Spinal cord (tissue), 10 donors: Measurements from ENCODE around the gene PRSS1. TPM values are rescaled to one million over a fixed set of nuclear protein-coding genes. Genes with fewer than 3 reads are reported as not detected.

ENCODE experiments used
- DNase-seq, 6 donors: peaks; one replicate each; pipeline versions ENCODE4 v3.0.0 to v3.0.0-alpha.2; 2013 to 2015; ENCODE audit warnings: low spot score in 6 of 6, low read depth in 4 of 6
- H3K27ac ChIP-seq: one replicate; pipeline ENCODE4 v1.5.1; 2013; ENCODE audit warnings: low read depth, low read length, control low read depth
- H3K27me3 ChIP-seq: one replicate; pipeline ENCODE4 v1.6.1; 2013; ENCODE audit warnings: low read length; ENCODE audit not compliant: control insufficient read depth, insufficient read depth
- H3K36me3 ChIP-seq: one replicate; pipeline ENCODE4 v1.6.1; 2013; ENCODE audit warnings: low read length; ENCODE audit not compliant: control insufficient read depth, insufficient read depth
- H3K4me1 ChIP-seq: one replicate; pipeline ENCODE4 v1.6.1; 2013; ENCODE audit warnings: low read length; ENCODE audit not compliant: control insufficient read depth, insufficient read depth
- H3K4me3 ChIP-seq: one replicate; pipeline ENCODE4 v1.5.1; 2013; ENCODE audit warnings: low read depth, low read length, control low read depth
- H3K9me3 ChIP-seq: one replicate; pipeline ENCODE4 v1.6.1; 2013; ENCODE audit warnings: low read length; ENCODE audit not compliant: control insufficient read depth, insufficient read depth
- WGBS: methylation state at CpG from one replicate; pipeline ENCODE4 v1.1.5; 2013; ENCODE audit warnings: missing lambda C conversion rate; ENCODE audit not compliant: insufficient coverage; 5-methylcytosine and 5-hydroxymethylcytosine counted together
- polyA plus RNA-seq, 2 donors: library from polyadenylated mRNA; unstranded; fragments of 120-200 nt; gene quantifications; one replicate each; pipeline ENCODE4 v1.2.1, GENCODE V29; 2013; ENCODE audit not compliant: insufficient read length in 2 of 2
- total RNA-seq, 2 donors: library from RNA; depleted of rRNA in 1 of 2; stranded (reverse); fragments of 120-200 nt in 1 of 2; fragments of >200 nt in 1 of 2; gene quantifications; one replicate each; pipeline versions ENCODE4 v1.2.3 to v1.2.4, GENCODE V29; 2013 to 2014
- donor health status: healthy.

Gene PRSS1
- total and polyA plus RNA-seq, 4 donors = 0.43 to 0.89 TPM; not detected in 2

- Histone ChIP-seq H3K27me3 (peaks cover 2% of the 10 kb centered on the region), H3K4me3 (no peak overlapping the region), H3K9me3 (no peaks in the 10 kb centered on the region), H3K4me1 (no peaks in the 10 kb centered on the region), H3K27ac (no peak overlapping the region), H3K36me3 (no peaks in the 10 kb centered on the region)
- no peak for DNase-seq
- WGBS = 87% methylated on average over 2 of the region's 2 CpGs
Measured at GRCh38 chr7:142789441-142789840, 40.2 kb downstream of the PRSS1 start.

GRCh38 chr7:142790056-142790455 is 40.8 kb downstream of the PRSS1 start:
- Histone ChIP-seq H3K27ac (no peak overlapping the region), H3K36me3 (no peaks in the 10 kb centered on the region), H3K4me1 (no peaks in the 10 kb centered on the region), H3K27me3 (peaks cover 2% of the 10 kb centered on the region), H3K4me3 (no peak overlapping the region), H3K9me3 (no peaks in the 10 kb centered on the region)
- DNase-seq = no peak
- WGBS = 100% methylated on average over 2 of the region's 3 CpGs

GRCh38 chr7:142790555-142790954 is 41.3 kb downstream of the PRSS1 start:
- Histone ChIP-seq H3K4me1 (no peaks in the 10 kb centered on the region), H3K9me3 (no peaks in the 10 kb centered on the region), H3K27me3 (peaks cover 7% of the 10 kb centered on the region), H3K36me3 (no peaks in the 10 kb centered on the region), H3K4me3 (no peak overlapping the region), H3K27ac (no peak overlapping the region)
- 88% methylated on average over 1 of the region's 1 CpG for WGBS
- DNase-seq = no peak

GRCh38 chr7:142791502-142791901 is 42.2 kb downstream of the PRSS1 start:
- no peaks in the 10 kb centered on the region for H3K9me3 ChIP-seq
- H3K27ac ChIP-seq = no peak overlapping the region
- no peaks in the 10 kb centered on the region for H3K36me3 ChIP-seq
- WGBS = 90% methylated on average over 1 of the region's 7 CpGs
- H3K27me3 ChIP-seq = peaks cover 16% of the 10 kb centered on the region
- H3K4me1 ChIP-seq = peaks cover 4% of the 10 kb centered on the region
- H3K4me3 ChIP-seq = no peak overlapping the region
- DNase-seq = no peak

GRCh38 chr7:142792129-142792528 is 42.9 kb downstream of the PRSS1 start:
- no peak overlapping the region for H3K27ac ChIP-seq
- H3K4me1 ChIP-seq = peaks cover 10% of the 10 kb centered on the region
- 100% methylated on average over 1 of the region's 1 CpG for WGBS
- H3K36me3 ChIP-seq = no peaks in the 10 kb centered on the region
- H3K27me3 ChIP-seq = peaks cover 22% of the 10 kb centered on the region
- no peak for DNase-seq
- no peak overlapping the region for H3K4me3 ChIP-seq
- no peaks in the 10 kb centered on the region for H3K9me3 ChIP-seq

GRCh38 chr7:142792593-142792992 is 43.3 kb downstream of the PRSS1 start:
- peaks cover 27% of the 10 kb centered on the region for H3K27me3 ChIP-seq
- no peaks in the 10 kb centered on the region for H3K36me3 ChIP-seq
- WGBS = 92% methylated on average over 2 of the region's 2 CpGs

GRCh38 chr7:142793156-142793555 is 43.9 kb downstream of the PRSS1 start:
- 96% methylated on average over 2 of the region's 5 CpGs for WGBS
- Histone ChIP-seq H3K36me3 (no peaks in the 10 kb centered on the region), H3K27ac (no peak overlapping the region), H3K4me1 (peaks cover 20% of the 10 kb centered on the region), H3K27me3 (peaks cover 33% of the 10 kb centered on the region), H3K9me3 (no peaks in the 10 kb centered on the region), H3K4me3 (no peak overlapping the region)
- no peak for DNase-seq

More at GRCh38 chr7:142792593-142792992, 43.3 kb downstream of the PRSS1 start:
- Histone ChIP-seq H3K27ac (no peak overlapping the region), H3K4me3 (no peak overlapping the region), H3K4me1 (peaks cover 15% of the 10 kb centered on the region), H3K9me3 (no peaks in the 10 kb centered on the region)
- no peak for DNase-seq

GRCh38 chr7:142795339-142795863 is 46.1 kb downstream of the PRSS1 start:
- 50% methylated on average over 5 of the region's 5 CpGs for WGBS
- no peak for DNase-seq
- no peaks in the 10 kb centered on the region for H3K36me3 ChIP-seq
- H3K27me3 ChIP-seq = peaks cover 50% of the 10 kb centered on the region
- no peaks in the 10 kb centered on the region for H3K9me3 ChIP-seq
- peaks cover 20% of the 10 kb centered on the region for H3K4me1 ChIP-seq
- no peak overlapping the region for H3K27ac ChIP-seq
- no peak overlapping the region for H3K4me3 ChIP-seq

- H3K27ac ChIP-seq = no peak overlapping the region
Measured at GRCh38 chr7:142796001-142796500, 46.8 kb downstream of the PRSS1 start.

More at GRCh38 chr7:142796001-142796500, 46.8 kb downstream of the PRSS1 start:
- H3K4me3 ChIP-seq = no peak overlapping the region
- DNase-seq = no peak
- H3K36me3 ChIP-seq = no peaks in the 10 kb centered on the region
- H3K9me3 ChIP-seq = no peaks in the 10 kb centered on the region
- H3K4me1 ChIP-seq = peaks cover 20% of the 10 kb centered on the region
- H3K27me3 ChIP-seq = peaks cover 55% of the 10 kb centered on the region
- WGBS = 47% methylated on average over 9 of the region's 9 CpGs
